AG10803 (cell line): ENCODE measurements around the gene USP7.
"Not testable (repeated sequence)": the region's sequence is repeated elsewhere in the genome, so short reads cannot be mapped to it uniquely, and the experiment has no call there.

Experiments
- DNase-seq: peaks from one replicate; pipeline ENCODE4 v3.0.0; 2010; ENCODE audit warnings: low read depth
- H3K4me3 ChIP-seq: 2 replicates; pipeline ENCODE4 v1.5.1; 2011; ENCODE audit warnings: mild to moderate bottlenecking, low read length, control low read depth
- CTCF ChIP-seq: conservative IDR thresholded peaks from 2 replicates; pipeline ENCODE4 v1.5.1; 2011; ENCODE audit warnings: mild to moderate bottlenecking, low read length, control low read depth, inconsistent platforms

The USP7 gene

GRCh38 chr16:8996891-8997290 lies 33.2 kb upstream of the USP7 start:
- H3K4me3 ChIP-seq: no peak overlapping the region
- no peak for TF ChIP-seq CTCF
- no peak for DNase-seq

DNA sequence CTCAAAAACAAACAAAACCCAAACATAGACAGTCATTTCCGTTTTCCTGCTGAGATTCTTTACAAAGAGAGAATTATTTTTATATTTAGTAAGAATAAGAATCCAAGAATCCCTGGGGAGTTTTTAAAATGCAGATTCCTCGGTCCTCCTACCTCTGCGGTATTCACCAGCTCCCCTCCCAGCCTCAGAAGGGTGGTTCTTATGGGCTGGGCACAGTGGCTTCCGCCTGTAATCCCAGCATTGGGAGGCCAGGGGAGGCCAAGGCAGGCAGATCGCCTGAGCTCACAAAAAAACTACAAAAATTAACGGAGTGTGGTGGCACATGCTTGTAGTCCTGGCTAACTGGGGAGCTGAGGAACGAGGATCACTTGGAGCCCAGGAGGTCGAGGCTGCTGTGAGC lies 26.7 kb upstream of the USP7 start:
- H3K4me3 ChIP-seq: no peak overlapping the region
- no peak for DNase-seq
- no peak for TF ChIP-seq CTCF

GRCh38 chr16:8989099-8989878 lies 25.6 kb upstream of the USP7 start:
- H3K4me3 ChIP-seq: no peak overlapping the region
- TF ChIP-seq CTCF: no peak
- no peak for DNase-seq

GRCh38 chr16:8986818-8987191 lies 23.1 kb upstream of the USP7 start:
- H3K4me3 ChIP-seq: no peak overlapping the region
- no peak for TF ChIP-seq CTCF
- DNase-seq: no peak

GRCh38 chr16:8986111-8986510 lies 22.4 kb upstream of the USP7 start:
- TF ChIP-seq CTCF: no peak
- no peak overlapping the region for H3K4me3 ChIP-seq
- DNase-seq: no peak

- H3K4me3 ChIP-seq: no peak overlapping the region
- no peak for TF ChIP-seq CTCF
- no peak for DNase-seq
Measured at GRCh38 chr16:8982816-8983215, 19.1 kb upstream of the USP7 start.

DNA sequence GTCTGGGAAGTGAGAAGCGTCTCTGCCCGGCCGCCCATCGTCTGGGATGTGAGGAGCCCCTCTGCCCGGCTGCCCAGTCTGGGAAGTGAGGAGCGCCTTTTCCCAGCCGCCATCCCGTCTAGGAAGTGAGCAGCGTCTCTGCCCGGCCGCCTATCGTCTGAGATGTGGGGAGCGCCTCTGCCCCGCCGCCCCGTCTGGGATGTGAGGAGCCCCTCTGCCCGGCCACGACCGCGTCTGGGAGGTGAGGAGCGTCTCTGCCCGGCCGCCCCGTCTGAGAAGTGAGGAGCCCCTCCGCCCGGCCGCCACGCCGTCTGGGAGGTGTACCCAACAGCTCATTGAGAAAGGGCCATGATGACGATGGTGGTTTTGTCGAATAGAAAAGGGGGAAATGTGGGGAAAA lies 18.2 kb upstream of the USP7 start:
- H3K4me3 ChIP-seq, DNase-seq: not testable (repeated sequence)

GRCh38 chr16:8976189-8976588 lies 12.5 kb upstream of the USP7 start:
- DNase-seq, H3K4me3 ChIP-seq: not testable (repeated sequence)
